ENCODE measurements around the gene COL9A3.
A peak's percentile ranks its signal among the peaks of the same experiment; 100 is the strongest.

COL9A3 gene

GRCh38 chr20:62796699-62797491, 20.0 kb upstream of the COL9A3 start:
- no peak for DNase-seq (ENCODE audit: low spot score)

DNA sequence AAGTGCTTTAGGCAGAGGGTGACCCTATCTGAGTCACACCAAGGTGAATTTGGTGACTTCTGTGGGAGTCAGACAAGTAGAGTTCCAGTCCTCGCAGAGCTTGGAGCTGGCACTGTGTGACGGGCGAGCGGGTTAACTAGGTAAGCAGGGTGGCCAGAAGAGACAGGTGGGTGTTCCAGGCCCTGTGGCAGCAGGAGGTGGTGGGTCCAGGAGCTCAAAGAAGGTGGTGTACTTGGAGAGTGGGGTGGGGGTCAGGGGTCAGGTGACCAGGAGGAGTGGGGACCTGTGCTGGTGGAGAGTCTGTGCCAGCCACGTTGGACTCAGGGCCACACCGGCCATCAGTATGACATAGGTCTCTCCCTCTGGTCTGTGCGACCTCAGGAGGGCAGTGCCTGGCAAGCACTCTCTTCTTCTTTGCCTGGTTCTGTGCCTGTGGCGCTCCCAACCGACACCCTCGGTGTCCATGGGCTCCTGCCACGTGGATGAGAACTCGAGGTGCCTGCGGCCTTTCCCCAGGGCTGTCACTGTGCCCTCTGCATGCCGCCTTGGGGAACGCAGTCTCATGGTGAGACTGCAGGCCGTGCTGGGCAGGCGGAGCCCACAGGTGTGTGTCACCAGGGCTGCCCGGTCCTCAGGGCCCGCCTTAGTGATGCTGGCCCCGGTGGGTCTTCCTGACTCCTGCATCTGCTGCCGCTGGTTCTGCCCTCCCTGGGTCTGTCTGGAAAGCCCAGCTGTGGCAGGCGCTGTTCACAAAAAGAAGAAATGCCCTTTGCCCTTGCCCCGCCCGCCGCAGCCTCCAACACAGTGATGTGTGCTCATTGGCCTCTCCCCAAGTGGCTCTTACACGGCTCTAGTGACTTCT, 18.9 kb upstream of the COL9A3 start:
- DNase-seq (ENCODE audit: low spot score), result no peak

DNA sequence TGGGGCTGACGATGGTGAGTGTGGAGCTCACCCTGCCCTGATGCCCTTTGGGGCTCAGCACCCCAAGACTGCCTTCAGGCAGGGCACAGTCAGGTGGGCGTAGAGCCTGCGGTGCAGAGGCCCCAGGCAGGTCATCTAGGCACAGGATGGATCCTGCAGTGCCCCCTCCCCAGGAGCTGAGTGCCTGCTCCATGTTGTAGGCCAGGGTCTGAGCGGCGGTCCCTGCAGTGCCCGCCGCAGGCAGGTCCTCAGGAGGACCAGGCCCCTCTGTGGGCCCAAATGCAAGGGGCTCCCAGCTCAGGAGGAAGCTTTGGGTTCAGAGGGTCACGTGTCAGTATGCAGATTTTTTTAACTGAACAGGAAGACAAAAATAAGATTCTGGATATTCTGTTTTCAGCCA, 17.8 kb upstream of the COL9A3 start:
- DNase-seq (ENCODE audit: low spot score), result no peak

DNA sequence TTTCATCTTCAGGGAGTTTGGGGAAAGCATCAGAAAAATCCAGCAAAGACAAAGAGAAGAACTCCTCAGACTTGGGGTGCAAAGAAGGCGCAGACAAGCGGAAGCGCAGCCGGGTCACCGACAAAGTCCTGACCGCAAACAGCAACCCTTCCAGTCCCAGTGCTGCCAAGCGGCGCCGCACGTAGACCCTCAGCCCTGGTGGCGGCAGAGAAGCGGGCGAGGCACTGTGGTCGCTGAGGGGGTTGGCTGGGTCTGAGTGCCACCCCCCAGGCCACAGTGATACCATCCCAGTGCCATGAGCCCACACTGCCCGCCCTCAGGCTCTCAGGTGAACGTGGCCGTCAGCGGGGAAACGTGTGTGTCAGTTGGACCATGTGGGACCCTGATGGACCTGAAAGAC, 17.4 kb upstream of the COL9A3 start:
- no peak for DNase-seq (ENCODE audit: low spot score)

DNA sequence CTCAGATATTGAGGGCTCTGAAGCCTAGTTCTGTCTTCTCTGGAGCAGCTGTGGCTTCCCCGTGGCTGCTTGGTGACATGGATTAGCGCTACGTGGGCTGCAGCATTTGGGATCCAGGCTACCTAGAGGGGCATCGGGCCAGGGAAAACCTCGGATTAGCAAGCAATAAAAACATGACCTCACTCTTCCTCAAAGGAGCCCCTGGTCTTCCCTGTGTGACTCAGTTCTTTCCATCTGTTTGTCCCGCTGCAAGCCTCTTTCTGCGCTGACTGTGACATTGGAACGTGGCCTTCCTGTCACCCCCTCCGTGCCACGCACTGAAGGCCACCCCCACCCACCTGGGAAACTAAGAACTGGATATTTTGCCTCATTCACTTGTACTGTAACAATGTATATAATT, 17.0 kb upstream of the COL9A3 start:
- no peak for DNase-seq (ENCODE audit: low spot score)

DNA sequence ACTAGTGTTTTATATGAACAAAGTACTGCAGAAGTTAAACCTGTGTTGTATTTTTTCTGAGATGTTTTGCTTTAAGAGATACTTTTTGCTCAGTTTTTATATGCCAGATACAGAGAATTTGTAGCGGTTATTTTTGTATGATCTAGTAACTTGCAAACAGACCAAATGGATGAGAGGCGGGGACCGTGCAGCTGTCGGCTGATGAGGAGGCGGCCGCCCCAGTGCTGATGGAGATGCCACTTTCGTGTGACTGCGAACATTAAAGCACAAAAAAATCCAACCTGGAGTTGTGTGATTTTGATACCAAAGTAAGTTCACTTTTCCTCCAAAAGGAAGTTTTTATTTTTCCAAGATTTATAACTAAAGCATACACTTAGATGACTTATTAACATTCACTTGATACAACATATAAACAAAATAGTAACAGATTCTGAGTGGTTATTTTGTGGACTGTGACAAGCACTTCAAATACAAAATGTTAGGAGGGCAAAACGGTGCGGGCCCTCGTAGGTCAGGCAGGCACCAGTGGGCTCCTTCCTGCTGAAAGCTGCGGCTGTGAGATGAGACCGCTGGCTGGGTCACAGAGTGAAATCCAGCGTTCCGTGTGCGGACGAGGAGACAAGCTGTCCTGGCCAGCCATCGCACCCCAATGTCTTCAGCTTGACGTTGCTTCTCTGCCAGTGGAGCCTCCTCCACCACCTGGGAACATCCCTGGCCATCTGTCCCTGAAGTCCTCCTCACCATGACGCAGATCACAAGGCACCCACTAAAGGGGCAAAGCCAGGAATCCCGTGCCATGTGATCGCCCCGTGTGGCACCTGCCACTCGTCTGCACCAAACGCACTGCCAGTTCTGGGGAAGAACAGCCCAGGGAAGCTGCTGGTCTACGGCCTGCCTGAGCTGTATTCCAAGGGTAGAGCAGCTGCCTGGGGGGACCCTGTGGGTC, 16.3 kb upstream of the COL9A3 start:
- no peak for DNase-seq (ENCODE audit: low spot score)

- DNase-seq (ENCODE audit: low spot score), result no peak
Measured at GRCh38 chr20:62801284-62802010, 15.4 kb upstream of the COL9A3 start.

DNA sequence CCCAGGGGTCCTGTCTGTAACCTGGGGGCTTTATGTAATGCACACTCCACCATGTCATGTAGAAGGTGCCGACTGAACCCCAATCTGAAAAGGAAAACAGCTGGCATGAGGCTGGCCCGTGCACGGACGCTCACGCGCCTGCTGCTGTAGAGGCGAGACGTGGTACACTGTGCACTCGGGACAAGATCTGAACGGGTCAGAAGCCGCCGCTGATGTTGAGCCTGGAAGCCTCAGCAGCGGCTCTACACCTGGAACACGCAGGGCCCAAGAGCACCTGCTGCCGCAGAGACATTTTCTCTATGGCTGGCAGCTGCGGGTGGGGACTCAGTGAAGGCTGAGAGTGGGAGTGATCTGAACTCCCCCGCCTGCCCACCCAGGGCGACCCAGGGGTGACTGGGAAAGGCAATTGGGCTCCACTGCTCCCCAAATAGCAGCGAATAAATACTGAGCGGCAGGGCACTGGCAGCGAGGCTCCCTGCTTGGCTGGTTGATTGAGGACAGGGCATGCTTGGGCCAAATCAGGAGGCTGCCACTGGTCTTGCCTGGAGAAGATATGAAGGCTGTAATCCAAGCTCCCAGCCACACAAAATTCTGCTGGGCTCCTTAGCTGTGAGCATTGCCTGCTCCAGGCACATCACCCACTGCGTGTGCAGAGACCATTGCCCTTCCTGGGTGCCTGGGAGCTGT, 14.7 kb upstream of the COL9A3 start:
- no peak for DNase-seq (ENCODE audit: low spot score)

GRCh38 chr20:62804021-62804626, 12.7 kb upstream of the COL9A3 start:
- no peak for DNase-seq (ENCODE audit: low spot score)

GRCh38 chr20:62804627-62805154, 12.2 kb upstream of the COL9A3 start, which contains the start of gene OGFR:
TSS of gene OGFR (plus strand) at chr20:62804835. CDS start at chr20:62804860, 25 bp downstream.
- peak; percentile 62 for DNase-seq (ENCODE audit: low spot score)

DNA sequence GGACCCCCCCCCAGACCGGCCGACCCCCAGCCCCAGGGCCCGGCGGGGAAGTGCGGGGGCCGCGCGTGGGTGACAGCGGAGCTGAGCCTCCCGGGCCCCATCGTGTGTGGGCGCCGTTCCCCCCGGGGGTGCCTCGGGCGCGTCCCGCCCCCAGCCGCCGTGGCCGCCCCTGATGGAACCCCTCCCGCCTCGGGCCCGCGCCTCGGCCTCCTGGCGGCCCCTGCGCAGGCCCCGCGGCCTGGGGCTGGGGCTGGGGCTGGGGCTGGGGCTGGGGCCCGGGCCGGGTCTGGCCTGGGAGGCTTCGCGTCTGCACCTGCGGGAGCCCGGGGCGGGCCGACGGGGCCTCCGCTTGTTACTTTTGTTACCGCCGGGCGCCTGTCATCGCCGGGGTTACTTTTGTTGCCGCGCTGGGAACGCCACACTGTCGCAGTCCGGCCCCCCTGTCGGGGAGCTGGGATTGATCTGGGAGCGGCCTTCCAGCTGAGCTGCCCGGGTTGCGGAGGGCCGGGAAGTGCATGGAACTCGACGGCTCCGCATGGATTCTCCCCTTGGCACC, 11.6 kb upstream of the COL9A3 start:
- DNase-seq (ENCODE audit: low spot score), result no peak

DNA sequence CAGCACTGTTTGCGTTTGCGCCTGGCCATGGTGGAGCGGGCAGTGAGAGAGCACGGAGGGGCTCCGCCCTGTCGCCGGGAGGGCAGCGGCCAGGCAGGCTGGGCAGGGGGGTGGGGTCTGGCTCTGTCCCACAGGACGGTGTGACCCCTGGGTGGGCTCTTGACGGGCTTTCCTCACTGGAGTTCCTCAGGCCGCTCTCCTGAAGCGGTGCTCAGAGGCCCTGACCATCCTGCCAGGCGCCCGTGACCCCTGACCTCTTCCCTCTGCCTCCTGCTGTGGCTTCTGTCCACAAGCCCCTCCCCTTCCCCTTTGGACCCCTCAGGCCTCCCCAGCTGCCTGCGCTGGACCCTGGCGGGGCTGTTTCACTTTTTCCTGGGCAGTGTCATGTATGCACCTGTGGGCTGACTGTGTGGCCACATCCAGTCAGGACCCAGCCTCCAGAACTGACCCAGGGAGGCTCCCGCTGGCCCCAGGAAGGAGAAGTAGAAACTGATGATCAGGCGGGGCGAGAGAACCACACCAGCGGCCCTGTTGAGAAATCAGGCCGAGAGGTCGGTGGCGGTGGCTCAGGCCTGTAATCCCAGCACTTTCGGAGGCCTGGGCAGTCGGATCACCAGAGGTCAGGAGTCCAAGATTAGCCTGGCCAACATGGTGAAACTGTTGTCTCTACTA, 11.0 kb upstream of the COL9A3 start:
- no peak for DNase-seq (ENCODE audit: low spot score)

- no peak for DNase-seq (ENCODE audit: low spot score)
Measured at GRCh38 chr20:62806383-62807050, 10.3 kb upstream of the COL9A3 start.

DNA sequence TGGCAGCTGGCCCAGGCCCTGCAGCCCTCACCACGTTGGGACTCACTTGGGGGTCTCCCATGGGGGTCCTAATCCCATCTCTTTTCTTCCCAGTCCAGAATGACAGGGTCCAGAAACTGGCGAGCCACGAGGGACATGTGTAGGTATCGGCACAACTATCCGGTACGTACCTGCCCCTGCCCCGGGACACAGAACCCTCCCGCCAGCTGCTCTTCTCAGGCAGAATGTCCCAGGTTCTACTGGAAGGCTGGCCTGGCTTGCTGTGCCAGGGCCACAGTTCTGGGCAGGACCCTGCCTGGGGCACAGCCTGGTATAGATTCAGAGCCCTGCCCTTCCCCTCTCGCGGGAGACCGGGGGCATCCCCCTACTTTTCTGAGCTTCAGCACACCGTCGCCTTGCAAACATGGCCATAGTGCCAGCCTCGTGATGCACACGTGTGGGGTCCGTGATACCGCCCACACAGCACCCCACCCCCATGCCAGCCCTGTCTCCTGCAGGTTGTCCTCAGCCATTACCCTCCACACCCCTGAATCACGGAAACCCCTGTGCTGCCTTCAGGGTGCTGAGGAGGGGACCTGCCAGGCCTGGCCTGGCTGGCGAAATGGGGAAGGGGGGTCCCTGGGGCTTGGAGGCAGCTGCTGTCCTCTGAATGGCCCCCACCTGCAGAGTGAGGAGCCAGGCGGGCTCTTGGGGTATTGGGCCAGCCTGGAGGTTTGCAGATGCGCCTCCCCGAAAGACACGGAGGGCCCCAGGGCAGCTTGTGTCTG, 9.2 kb upstream of the COL9A3 start:
- no peak for DNase-seq (ENCODE audit: low spot score)

DNA sequence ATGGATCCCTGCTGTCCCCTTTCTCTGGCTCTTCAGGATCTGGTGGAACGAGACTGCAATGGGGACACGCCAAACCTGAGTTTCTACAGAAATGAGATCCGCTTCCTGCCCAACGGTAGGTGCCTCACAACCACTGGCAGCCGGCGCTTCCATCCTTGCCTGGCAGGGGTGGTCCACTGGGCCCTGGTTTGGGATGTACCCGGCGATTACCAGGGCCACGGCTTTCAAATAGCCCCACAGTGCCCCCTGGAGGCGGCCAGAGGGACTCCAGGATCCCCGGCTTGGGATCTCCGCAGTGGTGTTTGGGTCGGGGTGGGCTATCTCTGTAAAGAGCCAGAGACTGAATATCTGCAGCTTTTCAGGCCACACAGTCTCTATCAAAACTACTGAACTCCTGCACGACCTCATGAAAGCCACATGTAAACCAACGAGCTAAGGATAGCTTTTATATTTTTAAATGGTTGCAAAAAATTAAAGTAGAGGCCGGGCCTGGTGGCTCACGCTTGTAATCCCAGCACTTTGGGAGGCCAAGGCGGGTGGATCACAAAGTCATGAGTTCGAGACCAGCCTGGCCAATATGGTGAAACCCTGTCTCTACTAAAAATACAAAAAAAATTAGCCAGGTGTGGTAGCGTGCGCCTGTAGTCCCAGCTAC, 8.5 kb upstream of the COL9A3 start:
- peak; percentile 71 for DNase-seq (ENCODE audit: low spot score)

DNA sequence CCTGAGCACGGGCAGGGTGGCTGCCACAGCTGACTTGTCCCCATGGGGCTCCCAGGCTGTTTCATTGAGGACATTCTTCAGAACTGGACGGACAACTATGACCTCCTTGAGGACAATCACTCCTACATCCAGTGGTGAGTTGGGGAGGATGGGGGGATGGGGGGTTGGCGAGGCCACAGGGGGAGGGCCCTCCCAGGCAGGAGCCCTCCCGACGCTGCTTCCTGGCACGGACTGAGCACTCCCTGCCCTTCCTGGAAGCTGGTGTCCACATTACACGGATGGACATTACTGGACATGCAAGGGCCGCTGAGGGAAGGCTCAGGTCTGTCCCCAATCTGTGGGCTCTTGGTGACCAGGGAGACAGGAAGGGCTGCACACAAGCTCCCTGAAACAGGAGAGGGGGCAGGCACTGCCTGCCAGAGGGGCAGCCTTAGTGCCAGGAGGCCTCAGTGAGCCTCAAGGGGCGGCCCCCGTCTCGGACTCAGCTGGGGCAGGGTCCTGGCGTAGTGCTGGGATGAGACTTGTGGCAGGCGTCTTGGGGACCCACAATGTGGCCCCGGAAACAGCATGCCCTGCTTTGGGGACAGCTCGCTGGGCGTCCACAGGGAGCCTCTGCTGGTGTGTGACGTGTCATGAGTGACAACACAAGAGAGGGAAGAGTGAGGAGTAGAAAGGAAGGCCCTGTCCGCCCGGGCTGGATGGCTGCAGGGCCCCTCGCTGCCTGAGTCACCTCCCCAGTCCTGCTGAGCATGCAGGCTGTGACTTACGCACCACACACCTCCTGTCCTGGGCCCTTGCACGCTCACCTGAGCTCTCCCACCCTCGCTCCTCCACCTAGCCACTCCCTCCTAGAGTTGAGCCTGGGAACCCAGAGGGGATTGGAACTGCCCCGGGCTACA, 7.1 kb upstream of the COL9A3 start:
- DNase-seq (ENCODE audit: low spot score), result no peak
